Cardiac fibroblast (primary cell): ENCODE data around the gene SLC39A2.

Experiments
- DNase-seq, 2 donors: peaks; one replicate each; pipeline versions ENCODE4 v3.0.0 to v3.0.0-alpha.2; 2010; ENCODE audit warnings: low read depth in 2 of 2
- H3K4me3 ChIP-seq, 2 donors: replicated peaks in 1 of 2; 1 replicate in 1 of 2; 2 replicates in 1 of 2; pipeline ENCODE4 v1.5.1; 2011; ENCODE audit warnings: low read depth in 2 of 2, low read length in 2 of 2, mild to moderate bottlenecking in 2 of 2, moderate library complexity in 1 of 2
- CTCF ChIP-seq: IDR thresholded peaks from one replicate; pipeline ENCODE4 v1.5.1; 2011; ENCODE audit warnings: low read depth, mild to moderate bottlenecking, low read length, inconsistent platforms

Gene SLC39A2

GRCh38 chr14:20970983-20971704 is 27.9 kb upstream of the SLC39A2 start:
- peak overlapping the region; percentile 61 to 64 for H3K4me3 ChIP-seq
- peak; percentile 86 to 91 for DNase-seq
- TF ChIP-seq CTCF = peak; percentile 100

GRCh38 chr14:20971705-20972021 is 27.4 kb upstream of the SLC39A2 start:
- no peak for DNase-seq
- peak overlapping the region; percentile 61 to 64 for H3K4me3 ChIP-seq
- no peak for TF ChIP-seq CTCF

GRCh38 chr14:20973501-20973900 is 25.6 kb upstream of the SLC39A2 start:
- TF ChIP-seq CTCF = no peak
- no peak overlapping the region for H3K4me3 ChIP-seq
- no peak for DNase-seq

GRCh38 chr14:20976291-20976690 is 22.8 kb upstream of the SLC39A2 start:
- no peak for DNase-seq
- no peak for TF ChIP-seq CTCF

GRCh38 chr14:20978687-20979086 is 20.4 kb upstream of the SLC39A2 start:
- TF ChIP-seq CTCF = no peak
- H3K4me3 ChIP-seq = no peak overlapping the region
- DNase-seq = no peak

More at GRCh38 chr14:20976291-20976690, 22.8 kb upstream of the SLC39A2 start:
- H3K4me3 ChIP-seq = no peak overlapping the region

- no peak for DNase-seq
- no peak for TF ChIP-seq CTCF
- H3K4me3 ChIP-seq = no peak overlapping the region
Observed at GRCh38 chr14:20980906-20981305, 18.2 kb upstream of the SLC39A2 start.
